ENCODE data around the gene ACYP1.
"Not testable (repeated sequence)": the region's sequence is repeated elsewhere in the genome, so short reads cannot be mapped to it uniquely, and the experiment has no call there.

ACYP1 gene

DNA sequence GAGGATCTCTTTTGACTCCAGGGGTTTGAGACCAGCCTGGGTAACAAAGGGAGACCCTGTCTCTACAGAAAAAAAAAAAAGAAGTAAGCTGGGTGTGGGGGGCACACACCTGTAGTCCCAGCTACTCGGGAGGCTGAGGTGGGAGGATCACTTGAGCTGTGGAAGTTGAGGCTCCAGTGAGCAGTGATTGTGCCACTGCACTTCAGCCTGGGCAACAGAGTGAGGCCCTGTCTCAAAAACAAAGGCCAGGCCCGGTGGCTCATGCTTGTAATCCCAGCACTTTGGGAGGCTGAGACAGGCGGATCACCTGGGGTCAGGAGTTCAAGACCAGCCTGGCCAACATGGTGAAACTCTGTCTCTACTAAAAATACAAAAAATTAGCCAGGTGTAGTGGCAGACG is 3.9 kb upstream of the ACYP1 start:
- DNase-seq = not testable (repeated sequence)

DNA sequence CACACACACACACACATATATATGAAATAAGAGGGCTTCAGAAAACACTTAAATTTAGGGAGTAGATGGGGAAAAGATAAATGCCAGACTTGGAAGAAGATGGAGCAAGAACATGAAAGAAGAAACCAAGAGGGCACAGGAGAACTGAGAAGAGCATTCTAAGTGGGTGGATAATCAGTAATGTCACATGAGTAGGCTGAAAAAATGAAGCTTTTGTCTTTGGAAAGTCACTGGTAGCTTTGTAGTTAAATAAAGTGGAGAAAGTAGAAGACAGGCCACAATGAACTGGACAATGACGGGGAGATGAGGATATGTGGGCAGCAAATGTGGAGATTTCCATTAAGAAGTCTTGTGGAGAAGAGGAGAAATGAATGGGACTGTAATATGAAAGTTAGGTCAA is 3.4 kb upstream of the ACYP1 start:
- DNase-seq = no peak

DNA sequence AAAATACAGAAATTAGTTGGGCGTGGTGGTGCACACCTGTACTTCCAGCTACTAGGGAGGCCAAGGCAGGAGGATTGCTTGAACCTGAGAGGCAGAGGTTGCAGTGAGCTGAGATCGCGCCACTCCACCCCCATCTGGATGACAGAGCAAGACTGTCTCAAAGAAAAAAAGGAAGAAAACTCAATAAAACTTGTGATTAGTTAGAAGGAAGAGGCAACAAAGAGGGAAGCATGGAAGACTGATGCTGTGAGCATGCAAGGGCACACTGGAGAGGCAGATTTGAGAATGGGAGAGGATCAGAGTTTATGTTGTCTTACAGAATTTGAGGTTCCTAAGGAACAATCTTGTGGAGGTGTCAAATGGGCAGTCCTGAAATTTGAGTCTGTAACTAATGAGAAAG is 2.9 kb upstream of the ACYP1 start:
- DNase-seq = no peak

DNA sequence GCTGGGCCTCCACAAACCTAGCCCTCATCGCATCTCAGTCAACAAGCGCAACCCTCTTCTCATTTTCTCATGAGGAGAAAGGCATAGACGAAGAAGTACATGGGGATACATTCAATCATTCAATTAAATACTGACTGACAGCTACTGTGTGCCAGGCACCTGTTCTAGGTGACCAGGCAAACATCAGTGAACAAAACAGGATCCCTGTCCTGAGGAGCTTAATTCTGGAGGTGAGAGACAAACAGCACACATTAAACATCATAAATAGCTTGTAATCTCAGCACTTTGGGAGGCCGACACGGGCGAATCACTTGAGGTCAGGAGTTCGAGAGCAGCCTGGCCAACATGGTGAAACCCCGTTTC is 362 bp upstream of the ACYP1 start:
- no peak for DNase-seq

DNA sequence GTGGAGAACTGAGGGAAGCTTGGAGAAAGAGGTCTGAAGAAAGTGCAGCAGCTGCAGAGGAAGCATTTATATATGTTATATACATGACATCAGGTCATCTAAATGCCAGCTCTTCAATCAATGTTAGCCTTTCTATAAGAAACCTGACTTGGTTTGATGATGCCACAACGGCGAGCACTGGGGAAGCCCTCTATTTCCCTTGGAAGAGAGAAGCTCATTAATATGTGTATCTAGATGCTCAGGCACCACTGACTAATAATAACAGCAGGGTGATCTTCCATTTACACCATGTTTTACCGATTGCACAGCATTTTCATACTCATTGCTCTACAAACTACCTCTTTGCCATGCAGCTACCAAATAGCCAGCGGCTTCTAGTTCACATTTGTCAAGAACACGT is 811 bp downstream of the ACYP1 start:
- DNase-seq = no peak

DNA sequence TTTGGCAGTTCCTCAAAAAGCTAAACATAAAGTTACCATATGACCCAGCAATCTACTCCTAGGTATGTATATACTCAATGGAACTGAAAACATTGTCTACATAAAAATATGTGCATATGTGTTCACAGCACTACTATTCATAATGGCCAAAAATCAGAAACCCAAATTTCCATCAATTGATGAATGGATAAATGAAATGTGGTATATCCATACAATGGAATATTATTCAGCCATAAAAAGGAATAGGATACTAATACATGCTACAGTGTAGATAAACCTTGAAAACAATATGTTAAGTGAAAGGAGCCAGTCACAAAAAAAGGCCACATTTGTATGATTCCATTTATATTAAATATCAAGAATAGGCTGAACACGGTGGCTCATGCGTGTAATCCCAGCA is 3.4 kb downstream of the ACYP1 start:
- no peak for DNase-seq

DNA sequence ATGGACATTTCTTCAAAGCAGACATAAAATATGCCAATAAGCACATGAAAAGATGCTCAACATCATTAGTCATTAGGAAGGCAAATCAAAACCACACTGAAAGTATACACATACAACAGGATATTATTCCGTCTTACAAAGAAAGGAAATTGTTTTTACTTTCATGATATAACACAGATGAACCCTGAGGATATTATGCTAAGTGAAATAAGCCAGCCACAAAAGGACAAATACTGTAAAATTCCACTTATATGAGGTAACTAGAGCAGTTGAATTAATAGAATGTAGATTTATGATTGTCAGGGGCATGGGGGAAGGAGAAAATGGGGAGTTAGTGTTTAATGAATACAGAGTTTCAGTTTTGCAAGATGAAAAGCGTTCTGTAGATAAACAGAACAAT is 4.2 kb downstream of the ACYP1 start:
- no peak for DNase-seq

DNA sequence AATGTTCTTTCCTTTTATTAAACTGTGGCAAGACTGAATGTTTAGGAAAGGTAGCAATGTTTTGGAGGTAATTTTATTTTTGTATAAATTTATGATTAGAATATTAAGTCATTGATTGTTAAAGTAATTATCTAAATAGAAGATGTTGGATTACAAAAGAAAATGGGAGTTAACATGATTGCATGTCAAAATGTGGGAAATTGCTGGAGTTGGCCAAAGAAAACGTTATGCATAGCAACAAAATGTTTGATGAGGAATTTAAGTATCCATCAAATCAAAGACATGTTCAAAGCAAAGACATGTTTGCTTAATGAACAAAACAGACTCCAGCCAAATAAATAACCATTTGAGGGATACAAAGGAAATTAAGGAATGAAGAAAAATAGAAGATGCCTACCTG is 9.4 kb downstream of the ACYP1 start:
- DNase-seq = no peak

DNA sequence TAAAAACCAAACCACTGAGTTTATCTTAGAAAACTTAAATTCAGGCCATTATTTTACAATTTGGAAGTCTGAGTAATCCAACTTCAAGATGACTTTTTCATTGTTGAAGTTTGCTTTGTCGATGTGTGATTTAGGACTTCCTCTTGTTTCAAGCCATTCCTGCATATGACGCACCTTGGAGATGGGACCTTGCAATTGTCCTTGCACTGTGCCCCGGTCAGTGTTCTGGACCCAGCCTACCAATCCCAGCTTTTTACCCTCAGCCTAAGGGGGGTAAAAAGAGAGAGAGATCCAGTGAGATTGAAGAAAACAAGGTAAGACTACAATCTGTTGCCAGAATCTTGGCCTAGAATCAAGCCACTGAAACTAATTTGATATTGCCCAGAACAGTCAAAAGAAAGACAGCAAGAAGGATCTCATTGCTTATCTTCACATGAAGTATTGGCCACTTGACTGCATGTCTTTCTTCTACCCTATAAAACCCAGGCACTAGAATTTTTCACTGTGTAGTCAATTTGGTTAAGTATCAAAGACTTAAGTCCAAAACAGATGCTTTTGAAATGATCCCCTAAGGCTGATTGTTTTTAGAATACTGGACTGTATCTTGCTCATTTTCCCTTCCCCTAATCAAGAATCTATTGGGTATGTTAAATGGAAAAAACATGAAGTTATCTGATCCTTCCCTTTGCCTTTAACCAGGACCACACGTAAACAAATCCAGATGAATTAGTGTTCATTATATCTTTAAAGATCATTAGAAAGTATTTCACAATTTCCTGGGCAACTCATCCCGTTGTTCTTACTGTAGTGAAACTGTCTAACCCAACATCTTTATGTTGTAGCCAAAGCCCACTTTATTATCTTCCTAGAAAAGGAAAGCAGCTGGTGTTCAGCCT is 10.2 kb downstream of the ACYP1 start:
- no peak for DNase-seq

DNA sequence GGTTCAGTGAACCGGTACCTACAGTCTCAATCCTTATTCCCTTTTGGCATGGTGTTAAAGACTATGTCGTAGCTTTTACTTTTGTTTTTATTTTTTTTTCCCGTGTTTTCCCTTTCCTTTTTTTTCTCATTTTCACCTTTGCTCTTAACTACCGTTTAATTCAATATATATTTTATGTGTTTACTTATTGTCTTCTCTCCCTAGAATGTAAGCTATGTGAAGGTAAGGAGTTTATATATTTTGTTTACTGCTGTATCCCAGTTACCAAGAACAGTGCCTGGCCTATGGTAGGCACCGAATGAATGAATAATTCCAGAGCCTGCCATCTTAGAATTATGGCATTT is 12.3 kb downstream of the ACYP1 start:
- DNase-seq = no peak

DNA sequence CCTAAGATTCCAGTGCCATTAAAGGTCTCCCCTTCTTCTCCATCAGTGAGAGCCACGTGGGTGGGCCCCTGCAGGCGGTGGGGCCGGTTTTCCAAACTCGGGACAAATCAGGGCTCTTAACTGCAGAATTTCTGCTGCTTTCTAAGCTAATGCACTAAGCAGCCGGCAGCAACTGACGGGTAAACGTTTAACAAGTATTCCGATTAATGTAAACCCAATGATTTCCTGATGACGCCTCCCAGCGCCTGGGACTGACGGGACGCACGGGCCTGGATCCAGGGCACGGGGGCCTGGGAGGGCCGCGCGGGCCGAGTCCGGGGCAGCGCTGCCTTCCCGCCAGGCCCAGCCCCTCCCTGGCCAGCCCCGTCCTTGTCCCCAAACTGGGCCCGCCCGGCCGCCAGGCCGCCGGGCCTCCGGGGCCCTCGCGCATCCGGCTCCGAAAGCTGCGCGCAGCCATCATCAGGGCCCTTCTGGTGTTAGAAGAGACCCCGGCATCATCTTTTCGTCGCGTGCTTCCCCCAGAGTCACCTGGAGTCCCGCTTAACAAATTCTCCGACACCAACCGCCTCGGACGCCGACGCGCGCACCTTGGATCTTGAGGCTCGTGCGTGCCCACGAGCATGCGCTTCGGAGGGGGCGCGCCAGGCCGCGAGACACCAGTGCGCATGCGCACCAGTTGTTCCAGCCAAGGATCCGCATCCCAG is 12.8 kb downstream of the ACYP1 start, which contains the start of gene MLH3:
Gene MLH3, minus strand, starts transcription at position 616 of the 704 bp plus-strand sequence. CDS start 1,812 bp downstream, outside the sequence.
- DNase-seq = peak; percentile 72

DNA sequence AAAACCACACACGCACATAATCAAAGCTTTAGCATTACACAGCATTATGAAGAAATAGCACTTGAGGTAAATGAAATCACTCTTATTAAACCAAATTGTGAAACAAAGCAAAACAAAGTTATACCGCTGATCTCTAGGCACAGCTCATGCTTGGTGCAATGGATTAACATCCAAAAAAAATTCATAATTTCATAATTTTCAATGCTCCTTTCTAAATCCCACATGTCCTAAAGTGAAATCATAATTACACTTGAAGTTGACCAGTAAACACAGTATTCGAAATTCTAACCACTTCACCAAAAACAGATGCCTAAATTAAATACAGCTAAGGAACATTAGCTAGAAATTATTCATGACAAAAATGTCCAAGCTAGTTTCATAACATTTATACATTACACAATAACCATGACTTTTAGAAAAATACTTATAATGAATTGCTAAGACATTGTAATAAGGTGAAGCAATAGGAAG is 14.1 kb downstream of the ACYP1 start:
- no peak for DNase-seq

DNA sequence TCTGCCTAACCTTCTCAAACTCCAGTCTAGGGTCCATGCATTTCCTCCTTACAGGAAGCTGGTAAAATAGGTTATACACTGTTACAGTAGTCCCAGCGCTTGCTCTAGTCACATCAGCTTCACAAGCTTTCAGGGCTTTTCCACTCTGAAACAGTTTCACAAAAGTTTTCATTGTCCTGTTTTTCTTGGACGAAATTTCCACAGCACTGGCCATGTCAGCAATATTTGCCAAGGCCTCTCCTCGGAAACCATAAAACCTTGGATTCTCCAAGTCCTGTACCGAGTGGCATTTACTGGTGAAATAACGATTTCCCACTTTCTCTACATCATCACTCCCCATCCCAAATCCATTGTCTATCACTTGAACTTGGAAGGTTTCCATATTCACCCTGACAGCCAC is 14.7 kb downstream of the ACYP1 start:
- no peak for DNase-seq

DNA sequence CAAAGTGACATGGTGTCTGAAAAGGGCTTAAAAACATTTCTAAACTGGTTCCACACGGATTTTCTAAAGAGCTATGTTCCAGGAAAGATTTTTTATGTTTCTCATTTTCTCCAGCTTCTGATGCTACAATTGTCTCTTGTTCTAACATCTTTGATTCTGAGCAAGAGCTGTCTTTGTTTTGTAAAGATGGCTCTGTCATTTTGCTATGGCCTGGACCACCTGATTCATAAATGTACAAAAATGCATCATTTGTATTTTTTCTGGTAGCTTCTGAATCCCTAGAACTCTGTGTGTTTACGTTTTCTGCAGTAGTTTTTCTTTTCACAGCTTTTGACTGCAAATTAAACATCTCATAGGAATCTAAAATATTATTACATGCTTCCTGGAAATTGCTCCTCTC is 15.7 kb downstream of the ACYP1 start:
- no peak for DNase-seq

DNA sequence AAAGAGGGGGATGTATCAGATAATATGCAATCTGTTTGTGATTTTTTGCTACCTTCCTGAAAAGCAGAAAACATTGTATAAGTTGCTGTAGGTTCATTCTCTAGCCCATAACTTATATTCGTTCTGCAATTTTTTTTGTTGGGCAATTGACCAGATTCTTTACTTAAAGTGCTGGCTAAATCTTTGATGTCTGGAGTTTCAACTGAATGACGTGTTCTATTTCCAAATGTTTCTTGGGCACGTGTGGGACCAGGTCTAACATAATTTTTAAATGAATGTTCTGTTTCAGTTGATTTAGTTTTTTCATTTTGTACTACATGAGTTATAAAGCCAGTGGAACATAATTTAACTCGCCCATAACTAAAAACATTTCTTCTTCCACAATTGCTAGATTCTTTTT is 16.3 kb downstream of the ACYP1 start:
- DNase-seq = no peak

DNA sequence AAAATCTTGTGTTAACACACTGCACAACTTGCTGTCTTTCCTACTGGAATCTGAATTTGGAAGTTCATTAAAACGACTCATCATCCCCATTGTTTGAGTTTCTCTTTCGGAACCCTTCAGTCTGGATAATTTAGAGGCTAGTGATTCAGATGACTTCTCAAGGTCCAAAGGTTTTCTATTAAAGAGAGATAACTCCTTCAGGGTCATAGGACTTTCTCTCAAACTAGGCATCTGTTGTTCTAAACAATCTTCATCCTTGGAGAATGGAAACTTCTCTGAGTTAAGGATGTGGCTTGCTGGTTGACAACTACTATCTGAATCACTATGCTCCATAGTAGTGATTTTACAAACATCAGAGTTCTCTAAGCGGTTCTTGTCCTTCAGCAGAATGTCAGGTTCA is 16.9 kb downstream of the ACYP1 start:
- no peak for DNase-seq

DNA sequence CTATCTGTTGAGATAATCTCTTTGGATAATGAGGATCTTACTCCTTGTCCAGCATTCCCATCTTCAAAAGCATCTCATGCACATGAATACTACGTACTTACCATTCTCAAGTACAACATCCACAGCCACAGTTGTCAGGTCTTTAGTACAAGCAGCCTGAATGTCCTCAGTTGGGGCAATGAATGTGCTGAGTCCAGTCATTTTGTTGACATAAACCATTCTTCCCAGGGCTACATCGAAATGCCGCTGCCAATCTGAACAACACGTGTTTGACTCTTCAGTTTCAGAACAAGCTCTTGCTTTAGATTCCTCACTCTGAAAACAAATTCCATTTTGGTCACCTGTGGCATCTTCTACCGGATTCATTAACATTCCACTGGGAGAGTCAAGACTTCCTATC is 17.5 kb downstream of the ACYP1 start:
- no peak for DNase-seq

DNA sequence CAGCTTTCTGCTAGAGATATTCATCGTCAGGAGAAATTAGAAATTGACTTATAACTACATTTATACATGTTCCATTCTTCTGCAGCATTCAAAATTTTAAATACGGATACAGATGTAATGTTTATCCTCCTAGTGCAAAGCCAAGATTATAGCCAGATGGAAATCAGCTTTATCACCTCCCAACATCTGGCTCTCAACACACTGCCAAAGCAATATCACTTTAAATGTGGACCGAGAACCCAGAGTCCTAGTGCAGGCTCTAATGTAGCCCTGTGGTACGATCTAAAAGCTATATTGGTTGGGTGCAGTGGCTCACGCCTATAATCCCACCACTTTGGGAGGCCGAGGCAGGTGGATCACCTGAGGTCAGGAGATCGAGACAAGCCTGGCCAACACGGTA is 19.1 kb downstream of the ACYP1 start:
- no peak for DNase-seq

DNA sequence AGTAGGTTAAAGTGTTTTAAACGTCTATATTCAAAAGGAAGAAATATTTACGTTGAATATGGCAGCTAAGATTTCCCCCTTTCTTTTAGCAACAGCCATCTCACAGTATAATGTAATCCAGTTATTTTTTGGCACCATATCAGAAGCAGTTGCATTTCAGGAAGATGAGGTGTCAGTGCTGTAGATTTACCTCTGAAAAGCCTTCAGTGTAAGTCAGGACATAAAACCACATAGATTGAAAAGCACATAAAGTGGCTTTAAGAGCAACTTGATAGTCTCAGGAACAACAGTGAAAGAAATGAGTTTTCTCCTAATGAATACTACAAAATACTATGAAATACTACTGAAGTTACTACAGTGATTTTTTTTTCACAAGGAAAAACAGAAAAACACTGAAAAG is 19.5 kb downstream of the ACYP1 start:
- DNase-seq = no peak

DNA sequence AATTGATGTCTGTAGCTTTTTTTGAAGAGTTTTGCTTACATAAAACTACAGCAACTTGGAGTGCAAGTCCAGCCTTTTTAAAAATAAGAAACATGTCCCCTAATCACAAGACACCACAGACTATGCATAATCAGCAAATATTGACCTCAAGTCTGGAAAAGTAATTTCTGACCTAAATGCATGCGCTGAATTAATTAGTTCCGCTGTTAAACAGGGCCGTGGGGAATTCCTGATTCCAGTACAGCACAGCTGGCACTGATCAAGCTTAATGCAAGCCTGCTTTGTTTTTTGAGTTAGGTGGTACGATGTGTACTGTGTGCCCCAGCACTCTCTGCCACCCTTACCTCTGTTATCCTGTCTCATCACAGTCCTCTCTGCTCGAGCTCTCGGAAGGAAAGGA is 21.8 kb downstream of the ACYP1 start:
- no peak for DNase-seq

DNA sequence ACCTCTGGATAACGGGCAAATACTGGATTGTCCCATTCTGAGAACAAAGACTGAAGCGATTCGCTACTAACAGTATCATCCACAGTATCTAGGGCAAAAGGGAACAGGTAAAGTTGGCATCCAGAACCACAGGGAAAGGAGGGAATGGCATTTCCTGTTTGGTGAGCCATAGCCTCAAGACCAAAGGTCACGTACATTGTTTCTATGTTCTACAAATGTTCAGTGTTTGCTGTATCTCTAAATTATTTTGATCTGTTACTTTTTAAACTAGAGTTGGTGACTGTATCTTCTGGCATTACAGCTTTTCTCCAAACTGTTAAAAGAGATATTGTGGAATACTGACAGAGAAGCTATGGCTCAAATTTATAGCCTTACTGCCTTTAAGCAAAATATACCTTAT is 22.2 kb downstream of the ACYP1 start:
- no peak for DNase-seq

DNA sequence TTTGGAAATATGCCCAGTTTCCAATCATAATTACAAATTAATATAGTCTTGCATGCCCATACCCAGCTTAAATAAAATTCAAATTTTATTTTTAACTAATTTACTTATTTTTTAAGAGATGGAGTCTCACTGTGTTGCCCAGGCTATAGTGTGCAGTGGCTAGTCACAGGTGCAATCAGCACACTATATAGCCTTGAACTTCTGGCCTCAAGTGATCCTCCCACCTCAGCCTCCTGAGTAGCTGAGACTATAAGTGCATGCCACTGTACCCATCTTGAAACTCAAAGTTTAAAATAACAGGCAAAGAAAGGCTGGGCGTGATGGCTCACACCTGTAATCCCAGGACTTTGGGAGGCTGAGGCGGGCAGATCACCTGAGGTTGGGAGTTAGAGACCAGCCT is 22.9 kb downstream of the ACYP1 start:
- DNase-seq = no peak

DNA sequence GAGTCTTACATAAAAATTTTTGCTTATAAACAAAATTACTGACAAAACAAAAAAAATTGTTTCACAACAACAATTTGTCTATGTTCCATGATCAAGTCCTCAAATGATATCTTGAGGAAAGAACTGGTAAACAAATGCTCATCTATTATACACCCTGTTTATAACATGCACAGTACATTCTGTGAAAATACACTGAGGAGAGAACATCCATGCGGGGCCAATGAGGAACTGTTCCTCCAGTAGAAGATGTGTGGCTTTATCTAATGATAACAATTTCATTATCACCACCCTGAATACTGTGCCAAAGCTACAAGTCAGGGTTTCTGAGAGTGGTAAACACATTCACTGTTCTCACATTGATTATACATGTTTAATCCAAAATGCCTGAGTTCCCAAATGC is 23.3 kb downstream of the ACYP1 start:
- DNase-seq = no peak

DNA sequence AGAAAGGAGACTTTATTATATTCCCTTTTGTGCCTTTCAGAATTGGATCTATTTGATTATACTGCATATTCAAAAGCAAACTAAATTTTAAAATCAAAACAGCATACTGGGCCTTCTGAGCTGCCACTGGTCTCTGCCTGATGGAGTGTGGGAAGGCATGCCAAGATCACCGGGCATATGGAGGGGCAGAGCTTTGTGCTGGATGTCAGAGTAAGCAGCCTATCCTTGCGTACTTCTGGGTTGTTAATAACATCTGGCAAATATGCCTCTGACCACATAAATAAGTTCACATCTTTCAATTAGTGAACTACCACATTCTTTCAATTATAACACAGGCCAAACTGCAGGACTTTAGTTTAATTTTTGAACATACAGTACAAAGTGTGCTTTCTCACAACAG is 30.9 kb downstream of the ACYP1 start:
- DNase-seq = no peak

DNA sequence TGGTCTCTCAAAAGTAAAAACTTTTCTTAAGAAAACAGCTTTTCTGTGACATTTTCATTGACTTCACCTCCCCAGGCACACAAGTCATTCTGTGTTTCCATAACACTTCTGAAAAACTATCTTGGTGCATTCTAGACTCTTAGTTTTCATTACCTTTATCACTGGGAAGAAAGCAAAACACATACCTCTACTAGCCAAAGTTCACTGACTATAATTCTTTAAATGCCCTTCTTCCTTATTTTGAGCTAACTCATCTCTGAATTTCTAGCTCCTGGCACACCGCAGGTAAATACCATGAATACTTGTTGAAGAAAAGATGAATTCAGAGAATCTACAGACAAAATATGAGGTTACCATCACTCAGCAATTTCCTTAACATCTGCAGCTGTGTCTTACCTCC is 33.7 kb downstream of the ACYP1 start:
- no peak for DNase-seq

All from T-helper 9 cell (primary cell).